ENCODE data around the gene P4HA1.
"Not testable (repeated sequence)": the region's sequence is repeated elsewhere in the genome, so short reads cannot be mapped to it uniquely, and the experiment has no call there.

DNA sequence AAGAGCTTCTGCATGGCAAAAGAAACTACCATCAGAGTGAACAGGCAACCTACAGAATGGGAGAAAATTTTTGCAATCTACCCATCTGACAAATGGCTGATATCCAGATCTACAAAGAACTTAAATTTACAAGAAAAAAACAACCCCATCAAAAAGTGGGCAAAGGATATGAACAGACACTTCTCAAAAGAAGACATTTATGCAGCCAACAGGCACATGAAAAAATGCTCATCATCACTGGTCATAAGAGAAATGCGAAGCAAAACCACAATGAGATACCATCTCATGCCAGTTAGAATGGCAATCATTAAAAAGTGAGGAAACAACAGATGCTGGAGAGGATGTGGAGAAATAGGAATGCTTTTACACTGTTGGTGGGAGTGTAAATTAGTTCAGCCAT is 70.0 kb downstream of the P4HA1 start:
- not testable (repeated sequence) for TF ChIP-seq POLR2A (IDR thresholded peaks at IDR 0.05)
- TF ChIP-seq, protein P1, sequence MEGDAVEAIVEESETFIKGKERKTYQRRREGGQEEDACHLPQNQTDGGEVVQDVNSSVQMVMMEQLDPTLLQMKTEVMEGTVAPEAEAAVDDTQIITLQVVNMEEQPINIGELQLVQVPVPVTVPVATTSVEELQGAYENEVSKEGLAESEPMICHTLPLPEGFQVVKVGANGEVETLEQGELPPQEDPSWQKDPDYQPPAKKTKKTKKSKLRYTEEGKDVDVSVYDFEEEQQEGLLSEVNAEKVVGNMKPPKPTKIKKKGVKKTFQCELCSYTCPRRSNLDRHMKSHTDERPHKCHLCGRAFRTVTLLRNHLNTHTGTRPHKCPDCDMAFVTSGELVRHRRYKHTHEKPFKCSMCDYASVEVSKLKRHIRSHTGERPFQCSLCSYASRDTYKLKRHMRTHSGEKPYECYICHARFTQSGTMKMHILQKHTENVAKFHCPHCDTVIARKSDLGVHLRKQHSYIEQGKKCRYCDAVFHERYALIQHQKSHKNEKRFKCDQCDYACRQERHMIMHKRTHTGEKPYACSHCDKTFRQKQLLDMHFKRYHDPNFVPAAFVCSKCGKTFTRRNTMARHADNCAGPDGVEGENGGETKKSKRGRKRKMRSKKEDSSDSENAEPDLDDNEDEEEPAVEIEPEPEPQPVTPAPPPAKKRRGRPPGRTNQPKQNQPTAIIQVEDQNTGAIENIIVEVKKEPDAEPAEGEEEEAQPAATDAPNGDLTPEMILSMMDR (IDR thresholded peaks at IDR 0.05) = not testable (repeated sequence)

Measured in prostate gland (tissue), 2 donors.